Stimulated activated CD8-positive, alpha-beta memory T cell treated with anti-CD3 and anti-CD28 coated beads, Interleukin-2, amount 100 ng/mL, for 48 hours (primary cell): ENCODE results near the gene INPP5K.
"Not testable (repeated sequence)": the region's sequence is repeated elsewhere in the genome, so short reads cannot be mapped to it uniquely, and the experiment has no call there.

Experiments
- DNase-seq, 2 donors: peaks; one replicate each; pipeline ENCODE4 v3.0.0-alpha.2; 2020; ENCODE audit warnings: low read depth in 2 of 2

Gene INPP5K

DNA sequence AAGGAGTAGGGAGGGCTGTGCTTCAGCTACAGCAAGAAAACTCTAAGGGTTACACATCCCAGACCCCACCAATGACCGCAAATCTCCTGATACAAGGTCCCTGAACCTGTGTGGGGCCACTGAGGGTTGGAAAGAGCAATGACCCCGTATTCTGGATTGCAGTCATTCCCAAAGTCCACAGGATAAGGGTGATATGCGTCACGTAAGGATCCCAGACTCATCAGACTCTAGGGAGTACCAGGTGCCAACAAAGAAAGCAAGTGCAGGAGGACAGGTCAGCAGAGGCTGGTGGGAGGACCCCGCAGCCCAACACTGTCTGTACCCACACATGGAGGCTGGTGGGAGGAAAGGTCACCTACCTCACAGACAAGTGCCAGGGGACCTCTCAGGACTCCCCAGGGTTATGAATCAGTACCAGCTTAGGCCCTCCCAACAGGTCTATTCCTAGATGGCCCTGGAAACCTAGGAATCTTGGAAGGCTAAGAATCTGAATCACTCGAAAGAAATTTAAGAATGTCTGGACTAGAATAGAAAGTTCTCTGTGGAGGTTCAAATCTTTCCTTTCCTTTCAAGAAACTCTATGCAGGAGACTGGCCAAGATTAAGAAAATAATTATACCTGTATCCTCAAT is 30.0 kb upstream of the INPP5K start:
- no peak for DNase-seq

DNA sequence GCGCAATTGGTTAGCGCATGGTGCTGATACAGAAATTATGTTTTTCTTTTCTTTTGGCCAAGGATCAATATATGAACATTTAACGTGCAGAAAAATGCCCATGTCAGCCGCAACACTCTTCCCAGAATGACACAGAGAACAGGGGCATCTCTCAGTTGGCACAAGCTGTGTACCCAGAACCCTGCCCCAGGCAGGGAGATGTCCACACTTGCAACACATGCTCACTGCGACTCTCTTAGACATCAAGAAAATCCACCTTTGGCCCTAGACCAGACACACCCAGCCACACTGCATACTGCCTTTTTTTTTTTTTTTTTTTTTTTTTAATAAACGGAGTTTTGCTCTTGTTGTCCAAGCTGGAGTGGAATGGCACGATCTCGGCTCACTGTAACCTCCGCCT is 29.2 kb upstream of the INPP5K start:
- DNase-seq = no peak

DNA sequence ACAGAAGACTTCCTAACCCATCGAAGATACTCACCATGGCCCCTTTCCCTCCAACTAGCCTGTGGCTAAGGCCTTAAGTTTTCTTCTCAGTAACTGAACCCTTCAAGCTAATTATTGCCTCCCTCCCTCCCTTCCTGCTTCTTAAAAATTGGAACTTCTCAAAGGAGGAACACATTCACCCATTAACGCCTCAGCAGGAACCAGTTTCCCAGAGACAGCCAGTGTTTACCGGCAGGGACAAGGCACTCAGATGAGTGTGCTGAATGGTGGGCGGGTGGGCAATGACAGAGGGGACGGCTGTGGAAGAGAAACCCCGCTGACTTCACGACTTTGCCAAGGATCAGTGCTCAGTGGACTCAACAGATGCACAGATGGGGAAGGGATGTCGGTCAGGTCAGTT is 25.9 kb upstream of the INPP5K start:
- DNase-seq = no peak

DNA sequence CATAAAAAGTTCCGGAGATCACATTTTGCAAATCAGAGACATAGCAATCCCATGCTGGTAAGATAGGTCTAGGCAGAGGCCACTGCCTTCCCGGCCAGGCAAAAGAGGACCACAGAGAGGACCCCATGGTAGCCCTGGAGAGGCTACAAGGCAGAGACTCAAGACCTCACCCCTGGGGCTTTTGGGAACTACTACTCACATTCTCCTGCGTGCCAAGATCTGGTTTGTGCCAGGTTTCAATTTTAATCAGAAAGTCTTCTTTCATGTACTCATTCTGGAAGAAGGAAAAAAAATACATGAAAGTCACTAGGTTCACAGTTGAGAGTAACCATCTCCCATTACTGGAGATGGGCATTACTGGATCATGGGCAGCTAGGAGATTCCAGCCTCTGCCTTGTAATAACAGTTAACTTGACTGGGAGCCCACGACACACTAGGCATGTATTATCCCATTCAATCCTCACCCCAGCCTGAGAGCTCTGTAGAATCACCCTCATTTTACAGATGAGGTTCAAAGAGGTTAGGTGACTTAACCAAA is 25.0 kb upstream of the INPP5K start:
- no peak for DNase-seq

DNA sequence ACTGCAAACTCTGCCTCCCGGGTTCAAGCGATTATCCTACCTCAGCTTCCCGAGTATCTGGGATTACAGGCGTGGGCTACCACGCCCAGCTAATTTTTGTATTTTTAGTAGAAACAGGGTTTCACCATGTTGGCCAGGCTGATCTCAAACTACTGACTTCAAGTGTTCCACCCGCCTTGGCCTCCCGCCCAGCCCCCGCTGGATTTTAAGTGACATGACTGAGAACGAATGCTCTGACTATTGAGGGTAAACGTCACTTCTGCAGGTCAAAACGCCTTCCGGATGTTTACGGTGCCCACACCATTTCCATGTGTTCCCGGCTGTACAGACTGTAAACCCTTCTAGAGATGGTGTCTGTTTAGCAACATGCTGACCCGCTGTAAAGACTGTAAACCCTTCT is 23.4 kb upstream of the INPP5K start:
- DNase-seq = no peak

DNA sequence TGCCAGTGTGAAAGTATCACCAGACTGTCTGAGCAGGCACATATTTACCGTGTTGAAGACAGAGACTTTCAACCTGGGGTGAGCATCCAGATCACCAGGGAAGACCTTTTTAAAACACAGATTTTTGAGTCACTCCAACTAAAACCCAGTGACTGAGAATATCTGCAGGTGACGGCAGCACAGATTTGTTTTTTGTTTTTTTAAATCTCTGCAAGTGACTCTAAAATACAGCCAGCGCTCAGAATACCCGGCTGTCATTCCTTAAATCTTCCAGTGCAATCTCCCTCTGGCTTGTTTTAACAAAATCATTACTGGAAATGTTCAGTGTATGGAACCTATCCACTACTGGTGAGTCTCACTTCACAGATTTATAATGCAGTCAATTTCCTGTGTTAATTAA is 19.3 kb upstream of the INPP5K start:
- no peak for DNase-seq

DNA sequence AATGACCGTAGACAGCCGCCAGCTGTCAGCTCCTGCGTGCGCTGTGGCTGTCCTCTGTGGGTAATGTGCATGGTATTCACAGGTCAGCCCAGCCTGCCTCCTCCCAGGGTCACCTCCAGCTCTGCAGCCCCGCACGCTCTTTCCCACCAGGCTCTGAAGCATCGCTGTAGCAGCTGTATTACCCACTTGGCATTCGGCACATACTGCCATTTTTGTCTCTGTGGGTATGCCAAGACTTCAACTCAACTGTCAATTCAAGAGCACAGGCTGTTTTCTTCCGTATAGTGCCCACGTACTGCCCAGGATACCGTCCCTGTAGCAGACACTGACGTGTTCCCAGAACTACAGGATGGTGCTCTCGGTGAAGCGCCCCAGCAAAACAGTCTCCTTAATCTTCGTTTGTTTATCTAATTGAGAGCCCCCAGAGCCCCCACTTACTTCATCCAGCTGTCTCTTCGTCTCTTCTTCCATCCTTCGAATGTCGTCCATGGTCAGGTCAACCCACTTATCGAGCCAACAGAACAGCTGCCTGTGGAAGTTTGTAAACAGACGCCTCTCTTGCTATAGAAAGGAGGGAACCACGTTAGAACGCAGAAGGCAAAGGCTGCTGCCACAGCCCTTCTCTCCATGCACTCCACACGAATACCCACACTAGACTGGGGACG is 17.4 kb upstream of the INPP5K start:
- no peak for DNase-seq

DNA sequence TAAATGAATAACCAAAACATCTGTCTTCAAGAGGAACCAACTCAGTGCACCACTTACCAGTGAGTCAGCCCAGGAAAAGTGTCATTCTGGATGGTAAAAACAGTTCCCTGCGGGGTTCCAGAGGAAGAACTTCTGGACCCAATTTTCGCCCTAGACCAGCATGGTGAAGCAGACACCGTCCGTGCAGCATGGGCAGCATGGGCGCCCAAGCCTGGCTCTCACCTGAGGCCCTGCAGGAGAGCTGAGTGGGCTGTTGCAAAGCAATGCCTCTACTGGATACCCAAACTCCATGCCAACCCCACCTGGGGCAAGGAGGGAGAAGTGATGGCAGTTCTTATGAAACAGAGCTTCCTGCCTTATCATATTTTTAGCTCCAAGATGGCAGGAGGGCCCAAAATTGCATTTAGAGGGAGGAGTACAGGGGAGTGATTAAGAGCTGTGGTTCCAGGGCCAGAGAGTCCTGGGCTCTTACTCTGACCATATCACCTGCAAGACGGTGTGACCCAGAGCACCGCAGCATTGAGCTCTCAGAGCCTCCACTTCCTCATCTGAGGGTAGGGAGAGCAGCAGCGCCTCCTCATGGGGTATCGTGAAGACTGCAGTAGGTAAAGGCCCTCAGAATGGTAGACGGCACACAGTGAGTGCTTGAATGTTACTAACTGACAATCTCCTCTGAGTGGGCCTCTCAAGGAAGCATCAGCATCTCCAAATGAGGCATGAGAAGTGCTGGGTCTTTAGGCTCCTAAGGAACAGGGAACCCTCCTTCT is 16.6 kb upstream of the INPP5K start:
- peak in 1 of 2 donors; percentile 11 for DNase-seq

DNA sequence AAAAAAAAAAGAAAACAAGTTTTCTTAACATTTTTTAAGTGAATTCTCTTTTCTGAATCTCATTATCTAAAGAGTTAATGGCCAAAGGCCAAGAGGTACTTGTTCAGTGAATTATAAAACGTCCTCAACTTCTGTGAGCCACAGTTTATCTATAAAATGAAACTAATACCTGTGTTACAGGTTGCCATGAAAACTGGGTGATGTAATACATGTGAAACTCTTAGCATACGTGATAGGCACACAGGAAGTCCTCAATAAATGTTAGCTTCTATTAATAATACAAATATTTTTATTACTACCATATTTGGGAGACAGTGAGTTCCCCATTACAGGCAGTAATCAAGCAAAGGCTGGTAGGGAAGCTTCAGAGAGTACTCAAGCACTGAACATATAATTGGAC is 13.5 kb upstream of the INPP5K start:
- no peak for DNase-seq

DNA sequence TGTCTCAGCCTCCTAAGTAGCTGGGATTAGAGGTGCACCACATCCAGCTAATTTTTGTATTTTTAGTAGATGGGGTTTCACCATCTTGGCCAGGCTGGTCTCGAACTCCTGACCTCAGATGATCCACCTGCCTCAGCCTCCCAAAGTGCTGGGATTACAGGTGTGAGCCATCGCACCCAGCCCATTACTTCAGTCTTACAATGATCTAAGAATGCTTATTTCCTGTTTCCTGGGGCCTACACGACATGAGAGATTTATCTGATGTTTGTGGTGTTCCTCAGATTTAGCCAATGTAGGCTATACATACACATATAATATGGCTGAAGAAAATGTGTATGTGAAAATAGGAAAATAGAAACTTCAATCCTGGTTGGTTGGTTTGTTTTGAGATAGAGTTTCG is 10.5 kb upstream of the INPP5K start:
- not testable (repeated sequence) for DNase-seq

DNA sequence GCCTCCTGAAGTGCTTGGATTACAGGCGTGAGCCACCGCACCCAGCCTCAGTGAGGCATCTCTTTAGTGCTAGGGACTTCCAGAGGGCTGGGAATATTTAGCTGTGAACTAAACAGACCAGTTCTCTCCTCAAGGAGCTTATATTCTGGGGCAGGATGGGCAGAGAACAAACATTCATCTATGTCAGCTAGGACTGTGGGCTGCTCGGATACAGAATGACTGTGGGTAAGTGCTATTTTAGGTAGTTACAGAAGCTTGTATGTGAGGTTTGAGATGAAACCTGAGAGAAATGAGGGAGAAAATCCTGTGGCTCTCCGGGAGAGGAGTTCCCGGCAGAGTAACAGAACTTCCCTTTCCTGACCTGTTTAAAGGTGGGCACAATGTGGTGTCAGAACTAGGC is 6.2 kb upstream of the INPP5K start:
- DNase-seq = no peak

DNA sequence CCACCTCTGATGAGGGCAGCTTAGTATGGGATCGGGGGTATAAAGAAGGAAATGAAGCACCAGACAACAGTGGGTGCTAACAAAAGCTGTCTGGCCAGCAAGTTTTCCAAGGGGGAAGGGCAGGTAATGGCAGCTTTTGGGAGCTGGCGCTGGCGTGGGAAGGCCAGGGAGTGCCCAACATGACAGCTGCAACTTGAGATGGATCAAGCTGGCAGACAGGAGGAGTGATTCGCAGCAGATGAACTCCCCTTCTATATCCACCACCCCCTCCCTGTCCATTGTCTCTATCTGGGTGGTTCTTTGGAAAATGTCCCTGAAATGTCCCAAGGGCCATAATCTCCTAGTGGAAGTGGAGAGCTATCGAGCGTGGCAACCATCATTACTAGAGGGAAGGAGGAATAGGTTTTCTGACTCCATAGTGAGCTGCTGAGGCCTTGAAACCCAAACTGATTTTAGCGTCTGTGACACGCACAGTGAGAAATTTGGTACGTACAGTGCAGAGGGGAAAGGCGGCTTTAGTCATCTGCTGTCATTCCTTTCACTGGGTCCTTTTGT is 4.8 kb upstream of the INPP5K start:
- no peak for DNase-seq

DNA sequence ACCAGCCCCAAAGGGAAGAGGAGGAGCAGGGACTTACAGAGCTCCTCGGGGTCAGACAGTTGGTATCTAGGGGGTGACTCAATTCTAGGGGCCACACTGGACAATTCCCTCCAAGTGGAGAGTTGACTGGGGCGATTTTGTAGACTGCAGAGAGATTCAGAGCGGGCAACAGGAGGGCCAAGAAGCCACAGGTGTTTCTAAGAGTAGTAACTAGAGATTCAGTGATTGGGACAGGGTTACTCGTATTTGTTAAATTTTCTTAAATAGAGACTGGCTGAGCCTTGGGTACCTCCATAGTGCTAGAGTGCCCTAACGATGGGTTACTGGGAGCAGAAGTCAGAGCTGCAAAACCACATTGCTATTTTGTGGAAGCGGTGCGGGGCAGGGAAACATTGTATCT is 3.3 kb upstream of the INPP5K start:
- DNase-seq = no peak

DNA sequence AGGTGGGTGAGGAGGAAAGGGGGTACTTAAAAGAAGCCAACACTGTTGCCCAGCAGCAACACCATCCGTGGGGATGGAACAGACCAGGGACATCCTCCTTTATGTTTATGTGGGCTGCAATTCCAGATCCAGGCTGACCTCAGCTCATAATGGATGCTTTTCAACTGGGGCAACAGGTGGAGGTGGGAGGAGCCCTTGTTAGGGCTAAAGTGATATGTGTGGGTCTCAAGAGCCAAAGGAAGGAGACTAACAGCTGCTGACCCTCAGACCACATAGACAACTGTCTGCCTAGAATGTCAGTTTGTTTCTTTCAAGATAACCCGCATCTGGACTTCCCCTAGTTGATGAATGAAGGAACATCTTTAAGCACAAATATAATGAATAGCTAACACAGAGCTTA is 2.0 kb upstream of the INPP5K start:
- no peak for DNase-seq

DNA sequence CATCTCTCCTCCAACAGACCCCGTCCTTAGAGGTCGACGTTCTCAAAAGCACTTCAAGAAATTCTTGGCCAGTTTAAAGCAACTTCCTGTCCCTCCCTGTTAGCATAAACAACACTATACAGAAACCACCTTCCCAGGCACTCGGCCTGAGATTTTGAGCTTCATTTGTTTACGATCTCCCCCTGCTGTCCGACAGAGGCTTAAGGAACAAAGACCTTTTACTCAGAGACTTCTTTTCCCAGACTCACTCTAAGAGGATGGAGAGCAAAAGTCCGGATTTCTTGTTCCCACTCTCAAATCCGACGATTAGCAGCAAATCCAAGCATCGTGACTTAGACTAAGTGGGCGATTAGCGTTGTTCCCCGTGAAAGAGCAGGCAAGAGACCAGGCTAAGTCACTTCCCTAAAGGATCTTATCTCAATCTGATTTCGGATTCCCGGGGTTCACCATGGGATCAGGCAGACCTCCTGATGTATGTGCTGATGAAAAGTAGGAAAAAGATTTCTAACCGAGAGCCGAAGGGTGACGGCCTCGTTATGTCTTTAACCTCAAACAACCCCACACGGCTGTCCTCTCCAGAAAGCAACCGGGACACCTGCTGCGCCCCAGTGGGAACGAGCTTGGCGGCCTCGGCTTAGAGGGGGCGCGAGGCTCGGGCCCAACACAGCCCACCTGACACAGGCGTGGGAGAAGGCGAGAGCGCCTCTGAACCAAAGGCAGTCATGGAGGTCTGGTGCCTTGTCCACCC is 598 bp downstream of the INPP5K start:
- DNase-seq = no peak

DNA sequence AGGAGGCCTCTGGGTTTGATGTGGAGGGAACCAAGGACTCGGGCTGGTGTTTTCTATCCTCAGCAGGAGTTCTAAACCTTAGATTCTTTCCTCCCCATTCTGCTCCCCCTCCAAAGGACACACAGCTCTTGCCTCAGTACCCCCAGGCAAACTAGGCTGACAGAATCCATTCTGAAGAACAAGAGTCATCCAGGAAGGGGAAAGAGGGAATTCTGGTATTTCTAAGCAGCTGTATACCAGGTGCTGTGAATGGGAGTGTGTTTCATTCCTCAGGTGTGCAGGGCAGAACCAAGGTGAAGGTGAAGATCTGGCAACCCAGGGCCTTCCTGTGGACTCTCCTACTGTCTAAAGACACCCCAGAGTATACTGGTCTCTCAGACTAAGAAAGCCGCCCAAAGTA is 4.1 kb downstream of the INPP5K start:
- no peak for DNase-seq

DNA sequence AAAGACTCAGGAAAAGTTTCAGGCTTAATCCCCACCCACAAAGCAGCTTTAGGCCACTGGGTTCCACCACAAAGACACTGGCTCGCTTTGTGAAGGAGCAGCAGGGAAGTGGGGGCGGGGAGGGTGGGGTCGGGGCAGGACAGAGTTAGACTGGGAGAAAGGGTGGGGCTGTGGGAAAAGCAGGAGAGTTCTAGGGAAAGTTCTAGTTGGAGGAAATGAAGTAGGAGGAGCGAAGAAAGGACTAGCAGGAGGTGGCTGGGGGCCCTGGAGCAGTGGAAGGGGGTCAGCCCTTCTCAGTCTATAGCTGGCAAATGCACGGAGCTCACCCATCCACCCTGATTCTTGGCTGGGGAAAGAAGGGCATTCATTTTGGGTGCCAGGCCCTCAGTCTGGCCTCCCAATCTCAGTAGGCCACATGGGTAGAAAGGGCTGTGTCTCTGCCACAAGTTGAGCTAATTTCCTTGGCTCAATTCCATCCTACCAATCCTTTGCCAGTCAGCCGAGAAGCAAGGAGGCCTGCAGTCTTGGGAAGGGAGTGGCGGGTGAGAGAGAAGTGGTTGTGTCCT is 4.6 kb downstream of the INPP5K start:
- no peak for DNase-seq

DNA sequence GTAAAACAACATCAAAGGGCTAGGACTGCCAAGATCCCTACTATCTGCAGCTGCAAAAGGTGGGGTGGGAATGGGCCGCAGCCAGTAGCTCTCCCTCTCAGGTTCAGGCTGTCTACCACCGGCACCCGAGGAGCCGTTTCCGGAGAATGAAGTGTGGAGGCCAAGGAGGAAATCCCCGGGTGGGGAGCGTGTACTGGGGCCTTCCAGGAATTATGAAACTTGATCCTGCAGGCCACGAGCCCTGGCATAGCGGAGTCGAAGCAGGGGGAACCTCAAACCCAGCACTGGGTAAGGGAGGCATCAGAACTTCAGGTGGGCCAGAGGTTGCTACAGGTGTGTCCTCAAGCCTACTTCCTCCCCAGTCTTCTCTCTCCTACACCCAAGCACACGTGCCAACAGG is 5.1 kb downstream of the INPP5K start:
- DNase-seq = no peak

DNA sequence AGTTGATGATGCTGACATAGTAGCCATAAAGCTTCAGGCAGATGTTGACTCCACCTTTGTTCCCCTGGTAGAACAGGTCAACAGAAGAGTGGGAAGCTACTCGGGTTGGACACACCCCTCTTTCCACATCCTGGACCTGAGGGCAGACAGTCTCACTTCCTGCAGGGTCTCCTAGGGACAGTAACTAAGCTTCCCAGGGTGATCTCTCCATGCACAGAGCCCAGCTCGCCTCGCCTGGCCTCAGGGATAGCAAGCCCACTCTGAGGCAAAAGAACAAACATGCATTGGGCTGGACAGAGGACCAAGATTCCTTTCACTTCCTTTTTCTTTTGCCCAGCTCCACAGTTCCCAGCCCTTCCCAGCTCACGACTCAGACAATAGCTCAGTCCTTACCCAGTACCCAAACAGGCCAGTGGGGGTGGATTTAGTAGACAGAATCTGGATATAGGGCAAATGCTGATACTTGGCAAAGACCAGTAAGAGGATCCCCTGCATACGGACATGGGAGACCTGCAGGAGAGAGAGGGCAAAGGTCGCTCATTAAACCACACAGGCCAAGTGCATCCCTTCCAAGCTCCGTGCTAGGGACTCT is 7.0 kb downstream of the INPP5K start:
- no peak for DNase-seq

DNA sequence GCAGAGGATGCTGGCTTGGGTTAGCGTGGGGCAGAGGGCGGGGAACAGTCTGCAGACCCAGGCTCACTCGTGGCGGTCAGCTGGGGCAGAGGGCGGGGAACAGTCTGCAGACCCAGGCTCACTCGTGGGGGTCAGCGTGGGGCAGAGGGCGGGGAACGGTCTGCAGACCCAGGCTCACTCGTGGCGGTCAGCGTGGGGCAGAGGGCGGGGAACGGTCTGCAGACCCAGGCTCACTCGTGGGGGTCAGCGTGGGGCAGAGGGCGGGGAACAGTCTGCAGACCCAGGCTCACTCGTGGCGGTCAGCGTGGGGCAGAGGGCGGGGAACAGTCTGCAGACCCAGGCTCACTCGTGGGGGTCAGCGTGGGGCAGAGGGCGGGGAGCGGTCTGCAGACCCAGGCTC is 7.7 kb downstream of the INPP5K start:
- not testable (repeated sequence) for DNase-seq

DNA sequence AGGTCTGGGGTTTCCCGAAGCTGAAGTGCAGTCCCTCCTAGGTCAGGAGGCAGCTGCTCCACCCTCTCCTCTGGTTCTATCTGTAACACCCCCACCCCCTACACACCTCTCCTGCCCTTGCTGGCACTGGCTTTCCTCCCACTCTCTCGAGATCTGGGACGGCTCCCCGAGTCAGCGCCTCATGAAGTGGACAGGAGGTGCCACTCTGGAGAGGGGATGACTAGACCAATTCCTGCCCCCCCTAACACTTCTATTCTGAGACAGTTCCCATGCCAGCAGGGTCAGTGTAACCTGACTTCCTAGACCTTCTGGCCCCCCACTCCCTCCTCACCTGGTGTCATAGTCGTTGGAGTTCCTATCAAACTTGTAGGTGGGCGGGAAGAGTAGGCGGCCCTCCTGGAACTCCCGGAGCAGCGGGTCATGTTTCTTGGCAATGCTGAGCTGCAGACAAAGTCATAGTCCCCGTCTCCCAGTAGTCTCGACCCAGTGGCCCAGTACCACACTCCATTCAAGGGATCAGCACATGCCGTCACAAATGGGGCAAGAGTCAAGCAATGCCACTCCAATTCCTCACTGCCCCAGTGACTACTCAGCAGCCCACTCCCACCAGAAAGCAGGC is 9.7 kb downstream of the INPP5K start:
- no peak for DNase-seq
